ENCODE measurements around the gene TEX36. TPM values are rescaled to one million over a fixed set of nuclear protein-coding genes. Genes with fewer than 3 reads are reported as not detected.
A peak's percentile ranks its signal among the peaks of the same experiment; 100 is the strongest.

TEX36 gene
- total and polyA plus RNA-seq, 2 of the 13 experiments (the other 11 are each of a cell fraction or from before 2014, with no cell fraction given): not detected

DNA sequence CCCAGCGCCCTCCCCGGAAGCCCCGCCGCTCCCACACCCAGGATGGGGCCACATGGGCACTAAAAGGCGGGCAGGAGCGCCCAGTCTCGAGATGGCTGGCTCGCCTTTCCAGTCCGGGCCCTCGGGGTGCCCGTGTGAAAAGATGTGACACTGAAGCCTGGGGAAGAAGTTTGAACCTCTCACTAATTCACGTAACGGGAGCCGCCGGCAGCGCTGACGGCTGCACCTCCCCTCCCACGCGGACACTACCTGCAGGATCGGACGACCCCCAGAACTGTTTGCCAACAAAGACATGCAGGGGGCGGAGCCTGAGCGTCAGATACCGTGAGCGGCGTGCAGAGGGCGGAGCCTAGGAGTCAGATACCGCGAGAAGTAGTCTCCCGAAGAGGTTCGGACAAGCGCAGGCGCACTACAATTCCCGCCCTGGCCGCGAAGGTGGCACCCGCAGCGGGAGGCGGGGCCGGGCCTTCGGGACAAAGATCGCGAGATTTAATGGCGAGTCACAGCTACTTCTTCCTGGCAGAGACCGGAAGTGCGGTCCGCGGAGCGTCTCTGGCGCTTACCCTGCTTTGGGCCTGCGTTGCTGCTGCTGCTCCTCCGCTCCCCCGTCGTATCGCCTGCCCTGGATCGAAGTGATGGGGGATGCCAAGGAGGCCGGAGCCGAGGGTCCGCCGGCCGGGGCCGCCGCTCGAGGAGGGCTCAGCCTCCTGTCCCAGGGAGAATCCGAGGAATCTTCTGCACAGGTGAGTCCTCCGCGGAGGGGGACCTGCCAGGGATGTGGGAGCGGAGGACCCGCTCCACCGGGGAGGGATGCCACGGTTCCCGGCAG lies 36.4 kb upstream of the TEX36 start, which contains the start of gene EDRF1 (continued):
- TF ChIP-seq GABPB1 (CRISPR knock-in tag; IDR thresholded peaks at IDR 0.05) (peak; percentile 95), ZNF616 (CRISPR knock-in tag; IDR thresholded peaks at IDR 0.05; ENCODE audit: low read depth) (peak; percentile 81; the same call in 1 of the 2 replicates), HOXA7 (CRISPR knock-in tag; IDR thresholded peaks at IDR 0.05) (0 out of 2 replicates have a peak, but pooled peaks have one; percentile 48), E2F2 (CRISPR knock-in tag; IDR thresholded peaks at IDR 0.05; ENCODE audit: borderline replicate concordance) (0 out of 2 replicates have a peak, but pooled peaks have one; percentile 22), YY1 (IDR thresholded peaks at IDR 0.05; ENCODE audit: insufficient read depth, insufficient replicate concordance, low read depth, low read length) (peak; percentile 47), SRSF1 (optimal IDR thresholded peaks at IDR 0.05; ENCODE audit: low read depth, low read length) (peak; percentile 97), ZFP37 (CRISPR knock-in tag; IDR thresholded peaks at IDR 0.05; ENCODE audit: borderline replicate concordance) (peak; percentile 85; the same call in 1 of the 2 replicates), SP1 (IDR thresholded peaks at IDR 0.05) (peak; percentile 34; the same call in 1 of the 2 replicates), SP1 (CRISPR knock-in tag; IDR thresholded peaks at IDR 0.05) (peak; percentile 87), SOX6 (IDR thresholded peaks at IDR 0.05) (no peak), SOX6 (CRISPR knock-in tag; IDR thresholded peaks at IDR 0.05) (peak; percentile 54; the same call in 1 of the 2 replicates), TARDBP (CRISPR knock-in tag; IDR thresholded peaks at IDR 0.05) (0 out of 2 replicates have a peak, but pooled peaks have one; percentile 29), STAT5B (CRISPR knock-in tag; IDR thresholded peaks at IDR 0.05) (no peak), AHR (CRISPR knock-in tag; IDR thresholded peaks at IDR 0.05) (peak; percentile 61; the same call in 1 of the 2 replicates), SSRP1 (CRISPR knock-in tag; IDR thresholded peaks at IDR 0.05) (no peak), ZNF503 (CRISPR knock-in tag; IDR thresholded peaks at IDR 0.05) (peak; percentile 76), ZFX (CRISPR knock-in tag; IDR thresholded peaks at IDR 0.05; ENCODE audit: low read depth) (peak; percentile 94)
- TF ChIP-seq, protein P1, sequence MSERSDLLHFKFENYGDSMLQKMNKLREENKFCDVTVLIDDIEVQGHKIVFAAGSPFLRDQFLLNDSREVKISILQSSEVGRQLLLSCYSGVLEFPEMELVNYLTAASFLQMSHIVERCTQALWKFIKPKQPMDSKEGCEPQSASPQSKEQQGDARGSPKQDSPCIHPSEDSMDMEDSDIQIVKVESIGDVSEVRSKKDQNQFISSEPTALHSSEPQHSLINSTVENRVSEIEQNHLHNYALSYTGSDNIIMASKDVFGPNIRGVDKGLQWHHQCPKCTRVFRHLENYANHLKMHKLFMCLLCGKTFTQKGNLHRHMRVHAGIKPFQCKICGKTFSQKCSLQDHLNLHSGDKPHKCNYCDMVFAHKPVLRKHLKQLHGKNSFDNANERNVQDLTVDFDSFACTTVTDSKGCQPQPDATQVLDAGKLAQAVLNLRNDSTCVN (CRISPR knock-in tag; IDR thresholded peaks at IDR 0.05; ENCODE audit: borderline replicate concordance): 0 out of 2 replicates have a peak, but pooled peaks have one; percentile 62
- TF ChIP-seq, protein P2, sequence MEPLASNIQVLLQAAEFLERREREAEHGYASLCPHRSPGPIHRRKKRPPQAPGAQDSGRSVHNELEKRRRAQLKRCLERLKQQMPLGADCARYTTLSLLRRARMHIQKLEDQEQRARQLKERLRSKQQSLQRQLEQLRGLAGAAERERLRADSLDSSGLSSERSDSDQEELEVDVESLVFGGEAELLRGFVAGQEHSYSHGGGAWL (CRISPR knock-in tag; IDR thresholded peaks at IDR 0.05): peak; percentile 76
- TF ChIP-seq, protein P3, sequence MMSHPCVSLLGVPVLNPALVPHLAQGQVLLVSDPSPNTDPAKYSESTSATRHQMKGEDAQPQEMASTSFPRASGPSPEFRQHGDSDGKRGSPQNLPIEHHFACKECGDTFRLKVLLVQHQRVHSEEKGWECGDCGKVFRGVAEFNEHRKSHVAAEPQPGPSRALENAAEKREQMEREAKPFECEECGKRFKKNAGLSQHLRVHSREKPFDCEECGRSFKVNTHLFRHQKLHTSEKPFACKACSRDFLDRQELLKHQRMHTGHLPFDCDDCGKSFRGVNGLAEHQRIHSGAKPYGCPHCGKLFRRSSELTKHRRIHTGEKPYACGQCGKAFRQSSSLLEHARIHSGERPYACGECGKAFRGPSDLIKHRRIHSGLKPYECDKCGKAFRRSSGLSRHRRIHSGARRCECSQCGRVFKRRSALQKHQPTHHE (CRISPR knock-in tag; IDR thresholded peaks at IDR 0.05; ENCODE audit: borderline replicate concordance): peak; percentile 47; the same call in 1 of the 2 replicates
- TF ChIP-seq, protein P4, sequence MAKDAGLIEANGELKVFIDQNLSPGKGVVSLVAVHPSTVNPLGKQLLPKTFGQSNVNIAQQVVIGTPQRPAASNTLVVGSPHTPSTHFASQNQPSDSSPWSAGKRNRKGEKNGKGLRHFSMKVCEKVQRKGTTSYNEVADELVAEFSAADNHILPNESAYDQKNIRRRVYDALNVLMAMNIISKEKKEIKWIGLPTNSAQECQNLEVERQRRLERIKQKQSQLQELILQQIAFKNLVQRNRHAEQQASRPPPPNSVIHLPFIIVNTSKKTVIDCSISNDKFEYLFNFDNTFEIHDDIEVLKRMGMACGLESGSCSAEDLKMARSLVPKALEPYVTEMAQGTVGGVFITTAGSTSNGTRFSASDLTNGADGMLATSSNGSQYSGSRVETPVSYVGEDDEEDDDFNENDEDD (CRISPR knock-in tag; IDR thresholded peaks at IDR 0.05; ENCODE audit: borderline replicate concordance): peak; percentile 75

All from HepG2 (cell line).